Heart left ventricle (tissue), 16 donors: ENCODE results near the gene SCYGR4. TPM values are rescaled to one million over a fixed set of nuclear protein-coding genes. Genes with fewer than 3 reads are reported as not detected.

Experiments
- ATAC-seq, 4 donors: fragments of 200-7000 bp; cut with Tn5 transposase; one replicate each; pipeline ENCODE4 v1.9.1; 2020 to 2022; ENCODE audit warnings: moderate library complexity in 4 of 4, mild to moderate bottlenecking in 3 of 4, moderate number of reproducible peaks in 1 of 4
- DNase-seq, 5 donors: peaks; one replicate each; pipeline ENCODE4 v3.0.0-alpha.2; 2020
- H3K27ac ChIP-seq, 12 donors: fragments of 200-600 bp; sonication (generic) in 4 of 12; one replicate each; pipeline versions ENCODE4 v1.5.0 to v1.8.0; 2016 to 2022; ENCODE audit warnings: mild to moderate bottlenecking in 2 of 12
- H3K27me3 ChIP-seq, 9 donors: fragments of 200-600 bp; sonication (generic) in 2 of 9; one replicate each; pipeline versions ENCODE4 v1.5.1 to v1.8.0; 2016 to 2022; ENCODE audit warnings: mild to moderate bottlenecking in 3 of 9
- H3K36me3 ChIP-seq, 9 donors: fragments of 200-600 bp; sonication (generic) in 2 of 9; one replicate each; pipeline versions ENCODE4 v1.5.0 to v1.8.0; 2018 to 2022; ENCODE audit warnings: mild to moderate bottlenecking in 2 of 9
- H3K4me1 ChIP-seq, 12 donors: fragments of 200-600 bp; sonication (generic) in 4 of 12; one replicate each; pipeline versions ENCODE4 v1.5.0 to v1.8.0; 2016 to 2022; ENCODE audit warnings: mild to moderate bottlenecking in 3 of 12
- H3K4me3 ChIP-seq, 12 donors: fragments of 200-600 bp; sonication (generic) in 4 of 12; one replicate each; pipeline versions ENCODE4 v1.5.0 to v1.8.0; 2017 to 2022; ENCODE audit warnings: mild to moderate bottlenecking in 9 of 12, moderate library complexity in 4 of 12
- H3K9me3 ChIP-seq, 12 donors: fragments of 200-600 bp; sonication (generic) in 4 of 12; one replicate each; pipeline versions ENCODE4 v1.5.0 to v1.8.0; 2016 to 2022; ENCODE audit warnings: mild to moderate bottlenecking in 1 of 12
- CTCF ChIP-seq, 12 donors: fragments of 200-600 bp; sonication (generic) in 4 of 12; IDR thresholded peaks; one replicate each; pipeline versions ENCODE4 v1.5.0 to v1.8.0; 2018 to 2022; ENCODE audit warnings: antibody characterized with exemption in 12 of 12, mild to moderate bottlenecking in 5 of 12
- POLR2A ChIP-seq, 2 donors: fragments of 450-650 bp; IDR thresholded peaks; one replicate each; pipeline ENCODE4 v1.6.1; 2017; ENCODE audit warnings: antibody characterized with exemption in 2 of 2, mild to moderate bottlenecking in 2 of 2, moderate library complexity in 2 of 2
- WGBS, 4 donors: extraction: QIAGEN DNeasy Blood & Tissue Kit in 2 of 4; methylation state at CpG; one replicate each; pipeline versions ENCODE4 v1.1.5 to v1.1.7; 2013 to 2018; 5-methylcytosine and 5-hydroxymethylcytosine counted together
- intact Hi-C, 10 donors: fragments of 100-400 bp; cut with DNase I; formaldehyde crosslinking; loops; one replicate each; pipeline versions ENCODE4 v1.11.1 to v1.14.2; 2022
- long read RNA-seq, 3 donors: library from polyadenylated mRNA; unstranded; transcript quantifications; one replicate each; pipeline ENCODE4 v2.0.0, GENCODE V29; 2020 to 2021
- polyA plus RNA-seq, 2 donors: library from polyadenylated mRNA; stranded (reverse); fragments of 200-250 nt; gene quantifications; one replicate each; pipeline ENCODE4 v1.2.3, GENCODE V29; 2013
- total RNA-seq, 9 donors: library from RNA; depleted of rRNA in 2 of 9; stranded (reverse); fragments of >200 nt in 2 of 9; fragmentation: NEBNext Ultra II Directional in 3 of 9; extraction: Animal tissue kit (Norgen Biotek cat#: 25700) in 3 of 9; gene quantifications; one replicate each; pipeline versions ENCODE4 v1.1.0 to v1.2.4, GENCODE V29; 2016 to 2023
- donor health status: ischemic (EF 13 %, LVEDD 7.1; RV severe dilation, severe dysfunction).
- donor health status: healthy with polysubstance abuse.
- donor health status: DM: no; HTN: yes; CAD: no.
- donor health status: DM: no; HTN: no; CAD: no.
- donor health status: ischemic (EF 25% LVEDD 6.9; RV normal size, moderate dysfunction).
- donor health status: ischemic (EF 25% LVEDD 5.7; RV mildly dilated, moderate dysfunction).
- donor health status: healthy.
- donor health status: DM: yes; HTN: yes; CAD: no.
- donor health status: ischemic (EF 35%, LVEDD 5.7; RV mildly dilated, moderate dysfunction).
- donor health status: nonischemic (EF 11% LVEDD 7.7; RV severe dilation, severe dysfunction).
- donor health status: DM: yes; HTN: yes; CAD: no.
- donor health status: PGD.
- donor health status: ischemic (EF 29% LVEDD 5.4; RV normal size, mild dysfunction).
- donor health status: nonischemic (EF 23%, LVEDD 6.1; RV moderate dilation, normal function).

Gene SCYGR4
- total RNA-seq: not detected
- polyA plus RNA-seq: not detected
- long read RNA-seq, donor 1: 0 reads
- long read RNA-seq, donor 2: 0 reads
- long read RNA-seq, donor 3: 0 reads

- intact Hi-C loops: no loop called here
- Histone ChIP-seq H3K4me3 (no peak within 1 kb of the TSS), H3K36me3 (no peaks in the 10 kb centered on the region), H3K9me3 (peaks cover 0 to 6% (median under 1%) of the 10 kb centered on the region in 12 donors), H3K4me1 (no peaks in the 10 kb centered on the region), H3K27ac (no peak within 1 kb of the TSS), H3K27me3 (peaks cover 0 to 8% (median 0%) of the 10 kb centered on the region in 9 donors)
- DNase-seq (no peak), ATAC-seq (peak in 1 of 4 donors; percentile 36)
- 70 to 78% (median 71%) methylated on average over 10 to 20 of the region's 20 CpGs for WGBS, 4 donors
- no peak for TF ChIP-seq POLR2A (IDR thresholded peaks at IDR 0.05)
These were observed at the start of gene SCYGR4 for GRCh38 chr2:227617316-227618230. TSS of gene SCYGR4 (plus strand) at chr2:227617498. CDS start at chr2:227617498, 0 bp downstream.

GRCh38 chr2:227568852-227569169 lies 48.5 kb upstream of the SCYGR4 start:
- intact Hi-C loops: loop anchor here in 2 of 10 donors (10.0 kb wide), 1 partner anchor 94 kb away; the partner anchor contains the start of gene AGFG1 (in 2 of the 2)
- Histone ChIP-seq H3K36me3 (no peaks in the 10 kb centered on the region), H3K27me3 (no peaks in the 10 kb centered on the region), H3K27ac (no peak overlapping the region), H3K4me1 (peaks cover 0 to 4% (median 0%) of the 10 kb centered on the region in 12 donors), H3K4me3 (no peak overlapping the region), H3K9me3 (no peaks in the 10 kb centered on the region)
- DNase-seq (no peak), ATAC-seq (no peak)
- TF ChIP-seq CTCF (IDR thresholded peaks at IDR 0.05) (no peak), POLR2A (IDR thresholded peaks at IDR 0.05) (no peak)
- WGBS, 4 donors: 84 to 93% (median 92%) methylated on average over 2 of the region's 2 CpGs

DNA sequence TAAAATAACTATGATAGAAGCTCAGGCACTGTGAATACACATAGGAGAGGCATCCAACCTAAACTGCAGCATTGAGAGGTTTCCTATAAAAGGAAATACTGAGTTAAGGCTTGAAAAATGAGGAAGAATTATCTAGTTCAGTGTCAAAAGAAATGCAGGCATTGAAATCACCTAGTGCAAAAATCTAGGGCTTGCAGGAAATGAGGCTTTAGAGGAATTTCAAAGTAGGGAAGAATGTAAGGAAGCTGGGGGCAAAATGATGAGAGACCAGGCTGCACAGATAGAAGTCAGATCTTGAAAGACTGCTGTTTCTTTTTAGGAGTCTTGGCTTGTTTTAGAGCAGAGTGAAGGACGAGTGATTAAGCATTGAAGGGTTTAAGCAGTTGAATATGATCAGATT lies 46.7 kb upstream of the SCYGR4 start:
- H3K4me1 ChIP-seq: peaks cover 0 to 4% (median 0%) of the 10 kb centered on the region in 12 donors
- H3K36me3 ChIP-seq: no peaks in the 10 kb centered on the region
- H3K9me3 ChIP-seq: no peaks in the 10 kb centered on the region
- peaks cover 0 to 2% (median 0%) of the 10 kb centered on the region in 9 donors for H3K27me3 ChIP-seq
- DNase-seq (no peak), ATAC-seq (no peak)
- no peak overlapping the region for H3K4me3 ChIP-seq
- intact Hi-C loops: no loop called here
- 26 to 47% (median 29%) methylated on average over 1 of the region's 1 CpG for WGBS, 4 donors
- TF ChIP-seq CTCF (IDR thresholded peaks at IDR 0.05): no peak
- no peak for TF ChIP-seq POLR2A (IDR thresholded peaks at IDR 0.05)
- H3K27ac ChIP-seq: no peak overlapping the region

GRCh38 chr2:227576110-227576509 lies 41.2 kb upstream of the SCYGR4 start:
- Histone ChIP-seq H3K27ac (no peak overlapping the region), H3K36me3 (no peaks in the 10 kb centered on the region), H3K9me3 (no peaks in the 10 kb centered on the region), H3K27me3 (peaks cover 0 to 6% (median 0%) of the 10 kb centered on the region in 9 donors), H3K4me3 (no peak overlapping the region), H3K4me1 (no peaks in the 10 kb centered on the region)
- DNase-seq: no peak
- intact Hi-C loops: no loop called here
- ATAC-seq: no peak
- no peak for TF ChIP-seq POLR2A (IDR thresholded peaks at IDR 0.05)
- TF ChIP-seq CTCF (IDR thresholded peaks at IDR 0.05): no peak
